H1 (cell line): ENCODE results near the gene STRN. TPM values are rescaled to one million over a fixed set of nuclear protein-coding genes. Genes with fewer than 3 reads are reported as not detected.

Source experiments
- ATF3 ChIP-seq: IDR thresholded peaks from 2 replicates; pipeline ENCODE4 v1.6.1; 2011; ENCODE audit warnings: low read depth, mild to moderate bottlenecking, low read length; ENCODE audit not compliant: insufficient read depth
- CHD2 ChIP-seq: IDR thresholded peaks from 2 replicates; pipeline ENCODE4 v1.6.1; 2012; ENCODE audit warnings: low read length, improper control_type of control experiment
- CTBP2 ChIP-seq: IDR thresholded peaks from 2 replicates; pipeline ENCODE4 v1.7.0; 2011; ENCODE audit warnings: borderline replicate concordance, mild to moderate bottlenecking, moderate library complexity, mixed read lengths, low read length; ENCODE audit not compliant: insufficient read depth, insufficient read length
- KDM5A ChIP-seq: fragments of 200-600 bp; IDR thresholded peaks from 2 replicates; pipeline ENCODE4 v1.7.1; 2012; ENCODE audit warnings: mild to moderate bottlenecking, low read length, inconsistent platforms, mixed read lengths
- POLR2AphosphoS5 ChIP-seq: IDR thresholded peaks from 2 replicates; pipeline ENCODE4 v1.6.1; 2011; ENCODE audit warnings: low read depth, low read length
- SIN3A ChIP-seq, 2 experiments: IDR thresholded peaks in 1 of 2; conservative IDR thresholded peaks in 1 of 2; 2 replicates each; pipeline ENCODE4 v1.6.1; 2011 to 2012; ENCODE audit warnings: low read length in 2 of 2, improper control_type of control experiment in 1 of 2, low read depth in 1 of 2, mild to moderate bottlenecking in 1 of 2
- TAF1 ChIP-seq: IDR thresholded peaks from 2 replicates; pipeline ENCODE4 v1.6.1; 2011; ENCODE audit warnings: mild to moderate bottlenecking, low read depth, low read length
- TEAD4 ChIP-seq: IDR thresholded peaks from 2 replicates; pipeline ENCODE4 v1.6.1; 2012; ENCODE audit warnings: low read depth, low read length, inconsistent platforms, mixed read lengths
- ZNF274 ChIP-seq: IDR thresholded peaks from 2 replicates; pipeline ENCODE4 v1.7.0; 2012; ENCODE audit warnings: low read length, borderline replicate concordance; ENCODE audit errors: extremely low read depth
- polyA plus RNA-seq, 7 experiments: library from polyadenylated mRNA; depleted of rRNA in 3 of 7; stranded (reverse) in 5 of 7; unstranded in 2 of 7; fragments of >200 nt in 5 of 7; fragments of 200-250 nt in 2 of 7; gene quantifications; 1 replicate in 5 of 7; 2 replicates in 1 of 7; 4 replicates in 1 of 7; pipeline versions ENCODE4 v1.2.1 to v1.2.3, GENCODE V29; 2011 to 2013; ENCODE audit warnings: missing spikeins in 2 of 7, mixed read lengths in 2 of 7
- total RNA-seq: library from RNA; stranded (reverse); fragmentation: NEBNext Ultra II Directional; extraction: Animal tissue kit (Norgen Biotek cat#: 25700); gene quantifications from 2 replicates; pipeline ENCODE4 v1.2.1, GENCODE V29; 2021
- TF ChIP-seq, protein P1 (sequence below): IDR thresholded peaks from 2 replicates; pipeline ENCODE4 v1.6.1; 2012; ENCODE audit warnings: inconsistent platforms
- TF ChIP-seq, protein P2 (sequence below): IDR thresholded peaks from 2 replicates; pipeline ENCODE4 v1.6.1; 2012; ENCODE audit warnings: inconsistent platforms

The STRN gene
- total and polyA plus RNA-seq, 2 of the 8 experiments (the other 6 are each of a cell fraction or from before 2014, with no cell fraction given): 8.3 to 47.0 TPM

- TF ChIP-seq ZNF274 (no peak), CTBP2 (no peak), KDM5A (no peak), TEAD4 (no peak), TAF1 (peak; percentile 13; the same call in 1 of the 2 replicates), SIN3A (conservative IDR thresholded peaks at IDR 0.05 in 1 of 2, IDR thresholded peaks at IDR 0.05 in 1 of 2; ENCODE audit: low read depth in 1 of 2, low read length in 2 of 2) (no peak), ATF3 (no peak), POLR2AphosphoS5 (peak; percentile 71; the same call in 1 of the 2 replicates), CHD2 (no peak)
- TF ChIP-seq, protein P1, sequence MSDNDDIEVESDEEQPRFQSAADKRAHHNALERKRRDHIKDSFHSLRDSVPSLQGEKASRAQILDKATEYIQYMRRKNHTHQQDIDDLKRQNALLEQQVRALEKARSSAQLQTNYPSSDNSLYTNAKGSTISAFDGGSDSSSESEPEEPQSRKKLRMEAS: no peak; the same call in none of the 2 replicates
- TF ChIP-seq, protein P2, sequence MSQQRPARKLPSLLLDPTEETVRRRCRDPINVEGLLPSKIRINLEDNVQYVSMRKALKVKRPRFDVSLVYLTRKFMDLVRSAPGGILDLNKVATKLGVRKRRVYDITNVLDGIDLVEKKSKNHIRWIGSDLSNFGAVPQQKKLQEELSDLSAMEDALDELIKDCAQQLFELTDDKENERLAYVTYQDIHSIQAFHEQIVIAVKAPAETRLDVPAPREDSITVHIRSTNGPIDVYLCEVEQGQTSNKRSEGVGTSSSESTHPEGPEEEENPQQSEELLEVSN: no peak
- TF ChIP-seq, all 59 proteins: peak for 7
Measured at GRCh38 chr2:36965751-36966369, 476 bp downstream of the STRN start (continued).
